ENCODE results near the gene SMC5. TPM values are rescaled to one million over a fixed set of nuclear protein-coding genes. Genes with fewer than 3 reads are reported as not detected.

Gene SMC5
- total and polyA plus RNA-seq, 2 of the 13 experiments (the other 11 are each of a cell fraction or from before 2014, with no cell fraction given) = 7.2 to 26.7 TPM

DNA sequence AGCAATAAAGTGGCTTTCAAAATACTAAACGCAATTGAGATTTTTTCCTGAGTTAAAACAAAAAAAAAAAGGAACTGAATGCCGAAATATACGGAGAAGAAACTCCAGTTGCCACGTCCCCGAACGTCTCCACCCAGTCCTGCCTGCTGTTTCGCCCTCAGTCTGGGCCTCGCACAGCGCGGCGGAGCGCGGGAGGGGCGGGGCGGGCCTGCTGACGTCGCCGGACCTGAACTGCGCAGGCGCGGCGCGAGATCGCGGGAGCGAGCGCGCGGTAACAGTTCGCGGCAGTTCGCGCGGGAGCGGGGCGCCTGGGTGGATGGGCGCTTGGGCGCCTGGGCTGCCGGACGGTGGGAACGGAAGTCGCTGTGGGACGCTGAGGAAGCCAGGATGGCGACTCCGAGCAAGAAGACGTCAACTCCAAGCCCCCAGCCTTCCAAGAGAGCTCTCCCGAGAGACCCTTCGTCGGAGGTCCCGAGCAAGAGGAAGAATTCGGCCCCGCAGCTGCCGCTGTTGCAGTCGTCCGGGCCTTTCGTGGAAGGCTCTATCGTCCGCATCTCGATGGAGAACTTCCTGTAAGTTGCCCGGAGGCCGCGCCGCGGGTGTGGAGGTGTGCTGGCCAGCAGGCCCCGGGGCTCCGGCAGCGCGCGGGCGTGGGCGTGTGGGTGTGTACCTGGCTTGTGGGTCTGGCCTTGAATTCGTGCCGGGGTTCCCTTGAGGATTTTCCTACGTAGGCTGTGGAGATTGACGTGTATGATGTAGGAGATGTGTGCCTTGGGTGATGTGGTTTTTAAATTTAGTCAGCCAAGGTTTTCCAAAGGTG, at the start of gene SMC5 (continued):
- TF ChIP-seq ZBTB44 (CRISPR knock-in tag; IDR thresholded peaks at IDR 0.05) (peak; percentile 81; the same call in 1 of the 2 replicates), GABPA (IDR thresholded peaks at IDR 0.05; ENCODE audit: low read depth, low read length) (peak; percentile 58), GABPA (CRISPR knock-in tag; IDR thresholded peaks at IDR 0.05; ENCODE audit: low read depth) (peak; percentile 72), ZNF33B (CRISPR knock-in tag; IDR thresholded peaks at IDR 0.05) (peak; percentile 94; the same call in 1 of the 2 replicates), SNAPC5 (CRISPR knock-in tag; IDR thresholded peaks at IDR 0.05; ENCODE audit: borderline replicate concordance) (peak; percentile 50; the same call in 1 of the 2 replicates), NCOA1 (CRISPR knock-in tag; IDR thresholded peaks at IDR 0.05) (no peak), ZKSCAN1 (IDR thresholded peaks at IDR 0.05; ENCODE audit: low read length) (no peak), ZNF616 (CRISPR knock-in tag; IDR thresholded peaks at IDR 0.05; ENCODE audit: low read depth) (peak; percentile 63; the same call in 1 of the 2 replicates), NR1H2 (CRISPR knock-in tag; IDR thresholded peaks at IDR 0.05; ENCODE audit: borderline replicate concordance, low read depth) (peak; percentile 32; the same call in 1 of the 2 replicates), SKI (IDR thresholded peaks at IDR 0.05; ENCODE audit: partially characterized antibody) (peak; percentile 12), ZNF619 (CRISPR knock-in tag; IDR thresholded peaks at IDR 0.05) (peak; percentile 59; the same call in 1 of the 2 replicates), KMT2B (CRISPR knock-in tag; IDR thresholded peaks at IDR 0.05) (0 out of 2 replicates have a peak, but pooled peaks have one; percentile 41), PPARG (CRISPR knock-in tag; conservative IDR thresholded peaks at IDR 0.05) (peak; percentile 21), ZNF232 (CRISPR knock-in tag; IDR thresholded peaks at IDR 0.05; ENCODE audit: borderline replicate concordance) (no peak; the same call in 1 of the 2 replicates), RBFOX2 (IDR thresholded peaks at IDR 0.05; ENCODE audit: low read depth, low read length) (peak; percentile 99), HDAC1 (CRISPR knock-in tag; IDR thresholded peaks at IDR 0.05) (peak; percentile 45; the same call in 1 of the 2 replicates), BCL3 (CRISPR knock-in tag; IDR thresholded peaks at IDR 0.05) (peak; percentile 83), ZNF446 (CRISPR knock-in tag; IDR thresholded peaks at IDR 0.05) (no peak; the same call in 1 of the 2 replicates), SRSF1 (optimal IDR thresholded peaks at IDR 0.05; ENCODE audit: low read depth, low read length) (peak; percentile 85), HHEX (CRISPR knock-in tag; IDR thresholded peaks at IDR 0.05) (no peak), ZNF782 (CRISPR knock-in tag; IDR thresholded peaks at IDR 0.05; ENCODE audit: borderline replicate concordance) (peak; percentile 68; the same call in 1 of the 2 replicates), TAF15 (IDR thresholded peaks at IDR 0.05; ENCODE audit: low read depth, low read length, poor library complexity, severe bottlenecking) (peak; percentile 48), ZNF891 (CRISPR knock-in tag; IDR thresholded peaks at IDR 0.05) (peak; percentile 86; the same call in 1 of the 2 replicates)
- TF ChIP-seq, protein P1, sequence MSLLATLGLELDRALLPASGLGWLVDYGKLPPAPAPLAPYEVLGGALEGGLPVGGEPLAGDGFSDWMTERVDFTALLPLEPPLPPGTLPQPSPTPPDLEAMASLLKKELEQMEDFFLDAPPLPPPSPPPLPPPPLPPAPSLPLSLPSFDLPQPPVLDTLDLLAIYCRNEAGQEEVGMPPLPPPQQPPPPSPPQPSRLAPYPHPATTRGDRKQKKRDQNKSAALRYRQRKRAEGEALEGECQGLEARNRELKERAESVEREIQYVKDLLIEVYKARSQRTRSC (CRISPR knock-in tag; IDR thresholded peaks at IDR 0.05; ENCODE audit: low read depth) = 0 out of 2 replicates have a peak, but pooled peaks have one; percentile 90
- TF ChIP-seq, protein P2, sequence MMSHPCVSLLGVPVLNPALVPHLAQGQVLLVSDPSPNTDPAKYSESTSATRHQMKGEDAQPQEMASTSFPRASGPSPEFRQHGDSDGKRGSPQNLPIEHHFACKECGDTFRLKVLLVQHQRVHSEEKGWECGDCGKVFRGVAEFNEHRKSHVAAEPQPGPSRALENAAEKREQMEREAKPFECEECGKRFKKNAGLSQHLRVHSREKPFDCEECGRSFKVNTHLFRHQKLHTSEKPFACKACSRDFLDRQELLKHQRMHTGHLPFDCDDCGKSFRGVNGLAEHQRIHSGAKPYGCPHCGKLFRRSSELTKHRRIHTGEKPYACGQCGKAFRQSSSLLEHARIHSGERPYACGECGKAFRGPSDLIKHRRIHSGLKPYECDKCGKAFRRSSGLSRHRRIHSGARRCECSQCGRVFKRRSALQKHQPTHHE (CRISPR knock-in tag; IDR thresholded peaks at IDR 0.05; ENCODE audit: borderline replicate concordance) = peak; percentile 81; the same call in 1 of the 2 replicates

All from HepG2 (cell line).